Stimulated activated CD4-positive, alpha-beta T cell treated with anti-CD3 and anti-CD28 coated beads, Interleukin-2, amount 100 ng/mL, for 48 hours (primary cell): ENCODE measurements around the gene NLRP12.
"Not testable (repeated sequence)": the region's sequence is repeated elsewhere in the genome, so short reads cannot be mapped to it uniquely, and the experiment has no call there.

Experiments
- DNase-seq, 2 donors: peaks; one replicate each; pipeline ENCODE4 v3.0.0-alpha.2; 2020

NLRP12 gene, protein sequence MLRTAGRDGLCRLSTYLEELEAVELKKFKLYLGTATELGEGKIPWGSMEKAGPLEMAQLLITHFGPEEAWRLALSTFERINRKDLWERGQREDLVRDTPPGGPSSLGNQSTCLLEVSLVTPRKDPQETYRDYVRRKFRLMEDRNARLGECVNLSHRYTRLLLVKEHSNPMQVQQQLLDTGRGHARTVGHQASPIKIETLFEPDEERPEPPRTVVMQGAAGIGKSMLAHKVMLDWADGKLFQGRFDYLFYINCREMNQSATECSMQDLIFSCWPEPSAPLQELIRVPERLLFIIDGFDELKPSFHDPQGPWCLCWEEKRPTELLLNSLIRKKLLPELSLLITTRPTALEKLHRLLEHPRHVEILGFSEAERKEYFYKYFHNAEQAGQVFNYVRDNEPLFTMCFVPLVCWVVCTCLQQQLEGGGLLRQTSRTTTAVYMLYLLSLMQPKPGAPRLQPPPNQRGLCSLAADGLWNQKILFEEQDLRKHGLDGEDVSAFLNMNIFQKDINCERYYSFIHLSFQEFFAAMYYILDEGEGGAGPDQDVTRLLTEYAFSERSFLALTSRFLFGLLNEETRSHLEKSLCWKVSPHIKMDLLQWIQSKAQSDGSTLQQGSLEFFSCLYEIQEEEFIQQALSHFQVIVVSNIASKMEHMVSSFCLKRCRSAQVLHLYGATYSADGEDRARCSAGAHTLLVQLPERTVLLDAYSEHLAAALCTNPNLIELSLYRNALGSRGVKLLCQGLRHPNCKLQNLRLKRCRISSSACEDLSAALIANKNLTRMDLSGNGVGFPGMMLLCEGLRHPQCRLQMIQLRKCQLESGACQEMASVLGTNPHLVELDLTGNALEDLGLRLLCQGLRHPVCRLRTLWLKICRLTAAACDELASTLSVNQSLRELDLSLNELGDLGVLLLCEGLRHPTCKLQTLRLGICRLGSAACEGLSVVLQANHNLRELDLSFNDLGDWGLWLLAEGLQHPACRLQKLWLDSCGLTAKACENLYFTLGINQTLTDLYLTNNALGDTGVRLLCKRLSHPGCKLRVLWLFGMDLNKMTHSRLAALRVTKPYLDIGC

DNA sequence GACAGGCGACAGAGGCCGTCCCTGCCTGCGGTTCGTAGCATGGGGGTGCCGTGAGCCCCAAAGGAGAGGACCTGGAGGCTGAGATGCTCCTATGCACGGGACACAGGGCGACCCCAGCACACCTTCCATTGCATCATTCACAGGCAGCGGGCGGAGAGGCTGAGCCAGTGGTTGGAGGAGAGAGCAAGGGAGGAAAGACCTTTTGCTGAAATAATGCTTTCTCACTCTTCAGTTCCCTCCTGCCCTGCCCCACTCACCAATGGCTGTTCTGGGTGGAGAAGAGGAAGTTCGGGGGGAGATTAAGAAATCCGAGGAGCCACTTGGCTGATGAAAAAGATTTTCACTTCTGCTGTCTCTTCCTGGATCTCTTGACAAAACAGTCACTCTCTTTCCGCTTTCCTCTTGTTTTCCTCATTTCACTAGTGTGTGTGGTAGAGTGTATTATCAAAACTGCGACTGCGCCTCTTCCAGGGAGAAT lies at the start of gene NLRP12:
TSS of gene NLRP12 (minus strand) at position 181 of the 478 bp plus-strand sequence. CDS start at position 41, 140 bp downstream.
- DNase-seq, result no peak

DNA sequence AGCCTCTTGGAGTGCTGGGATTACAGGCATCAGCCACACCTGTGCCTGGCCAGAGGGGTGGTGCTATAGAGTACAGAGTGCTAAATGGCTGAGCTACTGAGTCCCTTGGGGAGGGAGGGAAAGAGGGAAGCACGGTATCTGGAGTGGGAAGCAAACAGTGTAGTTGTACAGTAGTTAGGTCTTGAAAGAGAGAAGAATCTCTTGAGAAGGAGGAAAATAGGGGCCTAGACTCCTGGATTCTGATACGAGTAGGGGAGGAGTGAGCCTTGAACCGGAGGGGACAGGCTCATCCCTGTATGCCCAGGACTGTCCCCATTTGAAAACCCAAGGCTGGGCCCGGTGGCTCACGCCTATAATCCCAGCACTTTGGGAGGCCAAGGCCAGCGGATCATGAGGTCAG lies 48.6 kb upstream of the NLRP12 start:
- DNase-seq, result no peak

DNA sequence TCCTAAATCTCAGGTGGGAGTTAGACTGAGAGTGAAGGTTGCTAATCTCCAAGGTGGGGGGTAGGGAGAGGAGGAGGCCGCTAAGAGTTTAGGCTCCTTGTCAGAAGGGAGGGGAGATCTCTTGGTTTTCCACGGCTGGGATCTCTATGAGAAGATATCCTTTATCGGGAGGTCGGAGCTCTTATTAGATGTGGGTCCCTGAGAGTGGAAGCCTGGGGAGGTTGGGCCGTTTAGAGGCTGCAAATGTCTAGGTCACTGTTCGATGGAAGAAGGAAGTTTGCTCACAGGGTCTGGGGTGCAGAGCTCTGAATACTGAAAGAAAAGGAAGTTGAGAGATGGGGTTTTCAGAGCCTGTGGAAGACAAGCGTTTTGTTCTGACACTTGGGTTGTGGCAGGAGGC lies 47.3 kb upstream of the NLRP12 start:
- DNase-seq, result no peak

DNA sequence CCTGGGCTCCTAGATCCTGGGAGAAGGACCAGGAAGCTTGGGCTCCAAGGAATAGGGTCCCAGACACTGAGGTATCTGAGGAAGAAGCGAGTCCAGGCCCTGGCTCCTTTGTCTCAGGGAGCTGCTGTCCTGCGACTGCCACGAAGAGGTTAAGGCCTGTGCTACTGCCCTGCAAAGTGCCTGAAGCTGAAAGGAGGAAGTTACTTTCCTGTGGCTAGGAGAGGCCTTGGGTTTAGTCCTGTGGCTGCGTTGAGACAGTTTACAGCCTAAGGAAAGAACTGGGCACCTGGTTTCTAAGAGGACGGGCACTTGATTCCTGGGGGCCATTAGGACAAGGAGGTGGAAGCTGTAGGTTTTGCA lies 46.4 kb upstream of the NLRP12 start:
- DNase-seq, result no peak

DNA sequence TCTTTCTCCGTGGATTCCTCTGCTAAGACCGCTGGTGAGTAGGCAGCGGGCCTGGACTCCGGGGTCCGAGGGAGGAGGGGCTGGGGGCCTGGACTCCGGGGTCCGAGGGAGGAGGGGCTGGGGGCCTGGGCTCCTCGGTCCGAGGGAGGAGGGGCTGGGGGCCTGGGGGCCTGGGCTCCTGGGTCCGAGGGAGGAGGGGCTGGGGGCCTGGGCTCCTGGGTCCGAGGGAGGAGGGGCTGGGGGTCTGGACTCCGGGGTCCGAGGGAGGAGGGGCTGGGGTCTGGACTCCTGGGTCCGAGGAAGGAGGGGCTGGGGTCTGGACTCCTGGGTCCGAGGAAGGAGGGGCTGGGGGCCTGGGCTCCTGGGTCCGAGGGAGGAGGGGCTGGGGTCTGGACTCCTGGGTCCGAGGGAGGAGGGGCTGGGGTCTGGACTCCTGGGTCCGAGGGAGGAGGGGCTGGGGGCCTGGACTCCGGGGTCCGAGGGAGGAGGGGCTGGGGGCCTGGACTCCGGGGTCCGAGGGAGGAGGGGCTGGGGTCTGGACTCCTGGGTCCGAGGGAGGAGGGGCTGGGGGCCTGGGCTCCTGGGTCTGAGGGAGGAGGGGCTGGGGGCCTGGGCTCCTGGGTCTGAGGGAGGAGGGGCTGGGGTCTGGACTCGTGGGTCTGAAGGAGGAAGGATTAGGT lies 45.8 kb upstream of the NLRP12 start:
- not testable (repeated sequence) for DNase-seq

DNA sequence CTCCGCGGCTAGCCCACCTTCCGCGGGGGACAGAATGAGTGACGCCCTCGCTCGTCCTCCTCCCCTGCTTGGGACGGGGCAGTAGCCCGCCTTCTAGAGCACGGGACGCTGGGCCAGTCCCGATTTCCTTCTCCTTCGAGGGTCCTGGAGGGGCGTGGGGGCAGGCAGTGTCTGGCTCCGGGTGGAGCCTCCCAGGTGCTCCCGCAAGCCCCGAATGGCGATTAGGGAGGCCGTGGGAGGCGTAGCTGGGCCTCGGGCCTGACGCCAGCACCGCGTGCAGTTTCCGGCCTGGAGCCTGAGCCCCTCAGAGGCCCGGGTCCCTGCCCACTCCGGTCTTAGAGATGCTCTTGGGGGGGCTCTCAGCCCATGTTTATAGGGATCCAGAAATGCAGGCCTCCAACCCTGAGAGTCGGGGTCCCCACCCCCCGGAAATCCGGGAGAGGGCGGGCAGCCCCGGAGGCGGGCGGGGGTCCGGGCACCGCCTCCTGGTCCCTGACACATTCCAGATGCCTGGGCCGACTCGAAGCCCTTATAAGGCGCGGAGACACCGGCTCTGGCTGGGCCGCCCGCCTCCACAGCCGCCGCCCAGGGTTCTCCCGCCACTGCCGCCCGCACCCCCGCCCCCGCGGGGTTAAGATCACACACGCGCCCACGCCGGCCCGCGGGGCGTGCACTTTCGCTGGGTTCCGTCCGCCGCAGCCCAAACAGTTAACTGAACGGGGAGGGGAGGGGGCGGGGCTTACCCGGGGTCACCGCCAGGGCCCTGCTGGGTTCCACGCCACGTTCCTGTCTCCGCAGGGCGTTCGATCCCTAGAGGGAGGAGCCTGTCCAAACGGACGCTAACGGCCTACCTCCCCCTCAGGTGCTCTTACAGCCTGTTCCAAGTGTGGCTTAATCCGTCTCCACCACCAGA lies 45.0 kb upstream of the NLRP12 start:
- DNase-seq, result peak; percentile 77 to 79

DNA sequence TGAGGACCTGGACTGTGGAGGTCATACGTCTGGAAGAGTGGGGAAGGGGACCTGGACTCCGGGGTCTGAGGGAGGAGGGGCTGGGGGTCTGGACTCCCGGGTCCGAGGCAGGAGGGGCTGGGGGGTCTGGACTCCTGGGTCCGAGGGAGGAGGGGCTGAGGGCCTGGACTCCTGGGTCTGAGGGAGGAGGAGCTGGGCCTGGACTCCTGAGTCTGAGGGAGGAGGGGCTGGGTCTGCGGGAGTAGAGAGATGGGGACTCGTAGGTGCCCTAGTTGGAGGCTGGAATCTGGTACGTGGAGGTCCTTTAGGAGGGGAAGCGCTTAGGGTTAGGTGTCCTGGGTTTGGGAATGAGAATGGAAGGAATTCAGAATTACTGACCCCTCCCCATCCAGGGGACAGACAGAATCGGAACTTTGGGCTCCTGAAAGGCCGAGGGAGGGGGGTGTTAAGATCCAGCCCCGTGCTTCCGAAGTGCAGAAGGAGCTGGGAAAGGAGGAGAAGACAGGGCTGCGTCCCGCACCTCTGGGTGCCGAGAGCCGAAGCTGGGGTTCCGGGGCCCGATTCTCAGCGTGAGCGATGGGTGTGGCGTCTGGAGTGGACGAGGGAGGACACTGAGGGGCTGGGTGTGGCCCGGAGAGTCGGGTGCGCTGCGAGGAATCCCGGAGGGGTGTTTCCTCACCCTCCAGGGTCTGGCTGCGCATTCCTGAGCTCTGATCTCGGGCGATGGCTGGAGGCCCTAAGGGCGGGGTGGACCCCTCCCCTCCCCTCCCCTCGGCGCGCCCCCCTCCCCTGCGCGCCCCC lies 44.2 kb upstream of the NLRP12 start:
- DNase-seq, result peak in 1 of 2 donors; percentile 31

DNA sequence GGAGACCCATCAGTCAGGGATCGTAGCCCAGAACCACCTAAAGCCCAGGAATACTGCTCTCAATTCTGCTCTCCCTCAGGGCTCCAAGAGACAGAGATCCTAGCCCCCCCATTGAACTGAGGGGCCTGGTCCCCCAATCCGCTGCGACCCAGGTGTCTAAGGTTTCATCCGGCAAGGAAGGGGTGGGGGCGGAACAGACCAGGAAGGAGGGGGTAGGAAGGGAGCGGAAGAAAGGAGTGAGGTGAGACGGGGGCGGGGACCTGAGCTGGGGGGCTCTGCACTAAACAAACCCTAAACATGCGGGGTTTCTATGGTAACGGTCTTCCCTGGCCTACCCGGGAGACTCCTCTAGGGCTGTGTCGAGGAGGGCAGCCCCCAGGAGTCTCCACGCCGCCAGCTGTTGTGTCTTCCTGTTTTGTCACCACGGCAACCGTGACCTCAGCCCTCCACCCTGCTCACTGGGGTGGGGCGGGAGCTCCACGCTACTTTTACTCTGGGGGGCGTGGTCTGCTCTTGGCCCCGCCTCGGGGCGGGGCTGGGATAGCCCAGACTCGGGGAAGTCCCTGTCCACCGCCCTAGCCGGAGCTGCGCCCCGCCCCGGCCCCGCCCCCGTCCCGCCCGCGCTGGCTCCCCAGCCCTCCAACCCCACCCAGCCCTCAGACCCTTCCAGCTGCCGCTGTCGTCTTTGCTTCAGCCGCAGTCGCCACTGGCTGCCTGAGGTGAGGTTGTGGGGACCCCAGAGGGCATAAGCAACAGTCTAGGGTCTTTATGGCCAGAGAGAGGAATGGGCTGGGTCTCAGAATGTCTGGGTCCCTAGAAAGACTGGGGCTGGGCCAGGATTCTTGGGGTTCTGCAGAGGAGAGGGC lies 43.3 kb upstream of the NLRP12 start, which contains the start of gene MYADM:
TSS of gene MYADM (plus strand) at position 659 of the 866 bp plus-strand sequence. CDS start 5,647 bp downstream, outside the sequence.
- peak; percentile 98 to 99 for DNase-seq

DNA sequence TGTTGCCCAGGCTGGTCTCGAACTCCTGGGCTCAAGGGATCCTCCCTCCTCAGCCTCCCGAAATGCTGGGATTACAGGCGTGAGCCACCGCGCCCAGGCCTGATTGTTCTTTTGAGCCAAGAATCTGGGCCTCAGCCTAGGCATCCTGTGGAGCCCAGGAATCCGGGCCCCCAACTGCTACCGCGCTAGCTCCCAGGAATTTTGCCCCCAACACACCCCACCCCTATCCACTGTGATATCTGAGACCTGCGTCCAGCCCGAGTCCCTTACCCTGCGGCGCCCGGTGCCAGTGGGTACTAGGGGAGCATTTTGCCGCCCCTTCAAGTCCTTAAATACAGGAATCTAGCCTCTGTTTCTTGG lies 42.7 kb upstream of the NLRP12 start:
- no peak for DNase-seq

DNA sequence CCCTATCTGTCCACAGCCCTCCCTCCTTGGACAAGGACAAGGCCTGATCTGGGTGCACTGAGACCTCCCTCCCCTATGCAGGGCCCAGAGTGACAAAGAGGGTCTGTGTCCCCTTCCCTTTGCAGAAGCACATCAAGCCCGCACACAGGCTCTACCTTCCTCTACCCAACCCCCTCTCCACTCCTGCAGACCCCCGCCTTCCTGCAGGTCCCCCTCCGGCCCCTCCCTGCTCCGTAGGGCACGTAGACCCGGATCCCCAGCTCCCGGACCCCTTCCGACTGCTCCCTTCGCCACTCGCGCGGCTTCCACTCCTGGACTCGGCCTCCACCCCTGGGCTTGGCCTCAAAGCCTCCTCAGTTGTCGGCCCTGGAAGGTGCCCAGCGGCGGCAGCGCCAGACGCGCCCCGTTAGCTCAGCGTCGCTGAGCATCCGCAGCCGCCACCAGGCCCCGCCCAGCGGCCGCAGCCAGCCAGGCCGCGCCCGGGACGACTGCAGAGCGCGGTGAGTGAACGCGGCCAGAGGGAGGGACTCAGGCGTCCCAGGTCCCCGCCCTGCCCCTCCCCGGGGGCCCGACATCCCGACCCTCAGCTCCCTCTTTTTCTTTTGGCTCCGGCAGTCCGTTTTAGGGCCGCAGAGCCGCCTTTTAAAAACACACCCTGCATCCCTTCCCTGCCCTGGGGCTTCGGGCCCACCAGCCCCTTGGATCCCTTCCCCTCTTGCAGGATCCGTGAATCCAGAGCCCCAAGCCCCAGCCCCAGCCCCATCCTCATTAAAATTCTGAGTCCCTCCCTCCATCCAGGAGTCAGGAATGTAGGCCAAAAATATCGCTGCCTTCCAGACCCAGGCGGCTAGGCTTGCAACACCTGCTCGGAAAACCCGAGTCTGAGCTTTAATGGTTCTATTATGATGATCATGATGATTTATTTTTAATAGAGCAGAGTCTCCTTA lies 42.1 kb upstream of the NLRP12 start:
- peak; percentile 56 to 59 for DNase-seq

DNA sequence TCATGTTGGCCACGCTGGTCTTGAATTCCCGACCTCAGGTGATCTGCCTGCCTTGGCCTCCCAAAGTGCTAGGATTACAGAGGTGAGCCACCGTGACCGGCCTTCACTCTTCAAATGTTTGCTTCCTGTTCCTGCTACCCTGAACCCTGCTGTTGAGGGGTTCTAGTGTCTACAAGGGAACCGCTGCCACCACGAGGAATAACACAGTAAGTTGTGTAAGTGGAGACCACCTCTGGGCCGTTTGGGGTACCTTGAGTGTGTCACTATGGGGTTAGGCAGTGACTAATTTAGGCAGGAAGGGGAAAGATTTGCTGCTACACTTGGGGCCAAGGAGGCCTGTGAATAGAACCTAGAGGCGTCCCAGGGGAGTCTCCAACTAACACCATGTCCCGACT lies 41.4 kb upstream of the NLRP12 start:
- no peak for DNase-seq

DNA sequence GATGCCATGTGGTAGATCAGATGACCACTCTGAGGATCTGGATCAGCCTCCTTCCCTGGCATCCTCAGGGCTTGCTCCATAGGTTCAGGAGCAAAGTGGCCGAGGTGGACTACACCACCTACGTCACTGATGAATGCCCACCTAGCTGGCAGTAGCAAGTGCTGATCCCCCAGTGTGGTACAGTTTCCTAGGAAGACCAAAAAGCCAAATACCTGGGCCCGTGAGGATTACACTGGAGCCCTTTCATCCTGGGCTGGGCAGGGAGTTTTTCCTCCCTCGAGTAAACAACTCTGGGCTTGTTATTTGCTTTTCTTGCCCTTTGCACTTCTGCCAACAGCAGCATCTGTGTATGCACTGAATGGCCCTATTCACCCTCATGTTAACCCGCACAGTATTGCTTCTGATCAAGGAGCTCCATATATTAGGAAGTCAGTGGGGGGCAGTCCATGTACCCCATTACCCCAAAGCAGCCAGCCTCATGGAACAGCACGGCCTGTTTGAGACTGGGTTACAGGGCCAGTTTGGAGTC lies 40.3 kb upstream of the NLRP12 start:
- DNase-seq, result no peak

DNA sequence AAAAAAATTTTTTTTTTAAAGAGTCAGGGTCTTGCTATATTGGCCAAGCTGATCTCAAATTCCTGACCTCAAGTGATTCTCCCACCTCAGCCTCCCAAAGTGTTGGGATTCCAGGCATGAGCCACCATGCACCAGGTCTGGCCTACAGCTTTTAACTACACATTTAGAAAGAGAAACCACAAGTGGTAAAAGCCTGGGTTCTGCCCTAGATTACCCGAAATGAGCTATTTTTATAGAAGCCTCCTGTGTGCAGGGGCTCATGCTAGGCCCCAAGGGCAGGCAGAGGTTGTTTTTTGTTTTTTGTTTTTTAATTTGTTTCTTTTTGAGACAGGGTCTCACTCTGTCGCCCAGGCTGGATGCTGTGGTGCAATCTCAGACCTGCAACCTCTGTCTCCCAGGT lies 29.6 kb upstream of the NLRP12 start:
- no peak for DNase-seq

DNA sequence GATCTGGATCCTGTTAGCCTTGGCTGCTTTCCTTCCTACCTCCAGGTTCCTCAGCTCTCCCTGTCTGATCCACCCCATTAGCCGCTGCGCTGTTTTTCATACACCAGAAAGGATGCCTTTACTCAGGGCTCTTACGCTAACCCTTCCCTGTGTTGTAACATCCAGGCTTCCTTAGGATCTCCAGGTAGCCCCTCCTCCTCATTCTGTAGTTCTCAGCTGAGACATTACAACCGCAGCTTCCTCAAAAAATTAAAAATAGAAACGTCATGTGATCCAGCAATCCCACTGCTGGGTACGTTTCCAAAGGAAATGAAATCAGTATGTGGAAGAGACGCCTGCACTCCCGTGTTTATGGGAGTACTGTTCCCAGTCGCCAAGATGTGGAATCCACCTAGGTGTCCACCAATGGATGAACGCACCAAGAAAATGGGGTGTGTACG lies 25.1 kb upstream of the NLRP12 start:
- DNase-seq, result no peak

DNA sequence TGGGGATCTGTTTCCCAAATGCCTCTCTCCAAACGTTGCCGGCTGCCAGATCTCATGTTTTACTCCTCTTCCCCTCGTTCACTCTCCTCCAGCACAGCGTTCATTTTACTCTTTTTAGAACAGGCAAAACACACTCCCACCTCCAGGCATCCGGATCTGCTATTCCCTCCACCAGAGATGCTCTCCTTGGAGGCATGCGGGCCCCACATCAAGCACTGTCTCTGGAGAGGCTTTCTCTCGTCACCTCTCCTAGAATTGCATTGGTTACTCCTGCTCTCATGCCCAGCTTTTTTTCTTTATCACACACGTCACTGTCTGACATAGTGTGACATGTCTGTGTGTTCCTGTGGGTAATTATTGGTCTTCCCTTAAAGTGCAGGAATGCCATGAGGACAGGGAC lies 23.4 kb upstream of the NLRP12 start:
- no peak for DNase-seq

DNA sequence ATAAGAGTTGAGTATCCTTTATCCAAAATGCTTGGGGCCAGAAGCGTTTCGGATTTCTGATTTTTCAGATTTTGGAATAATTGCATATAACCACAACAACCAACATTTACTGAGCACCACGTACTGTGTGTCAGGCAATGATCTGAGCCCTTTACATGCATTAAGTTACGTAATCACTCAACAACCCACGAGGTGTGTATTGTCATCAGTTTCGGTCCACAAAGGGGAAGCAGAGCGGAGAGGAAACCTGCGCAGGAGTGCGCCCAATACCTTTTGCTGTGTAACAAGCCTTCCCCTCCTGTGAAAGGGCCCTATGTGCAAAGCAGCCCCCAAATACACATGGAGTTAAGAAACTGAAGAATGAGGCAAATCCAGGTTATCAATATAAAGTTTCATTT lies 20.7 kb upstream of the NLRP12 start:
- no peak for DNase-seq

DNA sequence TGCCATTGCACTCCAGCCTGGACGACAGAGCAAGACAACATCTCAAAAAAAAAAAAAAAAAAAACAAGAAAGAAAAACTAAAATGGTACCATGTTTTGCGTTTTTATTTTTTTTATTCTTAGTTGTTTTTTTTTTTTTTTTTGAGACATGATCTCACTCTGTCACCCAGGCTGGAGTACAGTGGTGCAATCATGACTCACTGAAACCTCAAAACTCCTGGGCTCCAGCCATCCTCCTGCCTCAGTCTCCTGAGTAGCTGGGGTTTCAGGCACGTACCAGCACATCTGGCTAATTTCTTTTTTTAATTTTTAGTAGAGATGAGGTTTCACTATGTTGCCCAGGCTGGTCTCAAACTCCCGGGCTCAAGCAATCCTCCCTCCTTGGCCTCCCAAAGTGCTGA lies 16.8 kb upstream of the NLRP12 start:
- not testable (repeated sequence) for DNase-seq

DNA sequence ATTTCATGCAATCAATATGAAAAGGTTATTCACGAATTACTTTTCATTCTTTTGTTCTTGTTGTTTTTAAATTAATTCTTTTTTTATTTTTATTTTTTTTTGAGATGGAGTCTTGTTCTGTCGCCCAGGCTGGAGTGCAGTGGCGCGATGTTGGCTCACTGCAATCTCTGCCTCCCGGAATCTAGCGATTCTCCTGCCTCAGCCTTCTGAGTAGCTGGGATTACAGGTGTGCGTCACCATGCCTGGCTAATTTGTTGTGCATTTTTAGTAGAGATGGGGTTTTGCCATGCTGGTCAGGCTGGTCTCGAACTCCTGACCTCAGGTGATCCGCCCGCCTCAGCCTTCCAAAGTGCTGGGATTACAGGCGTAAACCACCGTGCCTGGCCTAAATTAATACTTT lies 16.1 kb upstream of the NLRP12 start:
- DNase-seq, result not testable (repeated sequence)
